AG04450 (cell line): ENCODE results near the gene XG. TPM values are rescaled to one million over a fixed set of nuclear protein-coding genes. Genes with fewer than 3 reads are reported as not detected.
"Not testable (repeated sequence)": the region's sequence is repeated elsewhere in the genome, so short reads cannot be mapped to it uniquely, and the experiment has no call there.

Experiments
- CTCF ChIA-PET: fragments of 300-600, 350-600 bp; formaldehyde crosslinking; extraction: SDS; loops from one replicate; lab custom pipeline; 2022; ENCODE audit warnings: antibody characterized with exemption, inconsistent platforms; lab: Charles Lee
- POLR2A ChIA-PET: fragments of 350-600 bp; formaldehyde crosslinking; extraction: SDS; loops from one replicate; lab custom pipeline; 2021; ENCODE audit warnings: antibody characterized with exemption, inconsistent platforms; lab: Yijun Ruan, JAX
- DNase-seq: peaks from one replicate; pipeline ENCODE4 v3.0.0-alpha.2; 2011; ENCODE audit warnings: low read depth, low spot score
- H3K27ac ChIP-seq: one replicate; pipeline ENCODE4 v1.5.1; 2012; ENCODE audit warnings: low read depth, low read length, control low read depth
- H3K27me3 ChIP-seq: one replicate; pipeline ENCODE4 v1.6.0; 2012; ENCODE audit warnings: low read length; ENCODE audit not compliant: control insufficient read depth, insufficient read depth
- H3K4me3 ChIP-seq: 2 replicates; pipeline ENCODE4 v1.5.1; 2011; ENCODE audit warnings: mild to moderate bottlenecking, low read depth, low read length, control low read depth
- H3K9me3 ChIP-seq: 2 replicates; pipeline ENCODE4 v1.5.1; 2012; ENCODE audit warnings: low read length; ENCODE audit not compliant: control insufficient read depth, insufficient read depth
- CTCF ChIP-seq: IDR thresholded peaks from 2 replicates; pipeline ENCODE4 v1.5.1; 2011; ENCODE audit warnings: low read depth, low read length, control low read depth, inconsistent platforms
- polyA plus RNA-seq: library from polyadenylated mRNA; depleted of rRNA; stranded (reverse); fragments of >200 nt; gene quantifications from 2 replicates; pipeline ENCODE4 v1.2.3, GENCODE V29; 2011

XG gene
- polyA plus RNA-seq, 1 experiment = not detected

DNA sequence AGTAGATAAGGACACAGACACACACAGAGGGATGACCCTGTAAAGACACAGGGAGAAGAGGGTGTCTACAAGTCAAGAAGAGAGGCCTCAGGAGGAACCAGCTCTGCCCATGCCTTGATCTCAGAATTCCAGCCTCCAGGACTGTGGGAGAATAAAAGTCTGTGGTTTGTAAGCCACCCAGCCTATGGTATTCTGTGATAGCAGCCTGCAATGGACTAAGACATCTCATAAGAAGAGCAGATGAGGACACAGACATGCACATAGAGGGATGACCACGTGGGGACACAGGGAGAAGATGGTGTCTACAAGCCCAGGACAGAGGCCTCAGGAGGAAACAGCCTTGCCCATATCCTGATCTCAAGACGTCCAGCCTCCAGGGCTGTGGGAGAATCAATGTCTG lies 9.4 kb downstream of the XG start:
- TF ChIP-seq CTCF = no peak

GRCh38 chrX:2762671-2763070 lies 10.8 kb downstream of the XG start:
- POLR2A ChIA-PET, CTCF ChIA-PET, H3K27me3 ChIP-seq, H3K27ac ChIP-seq, H3K4me3 ChIP-seq, H3K9me3 ChIP-seq, DNase-seq: not testable (repeated sequence)

More for the DNA sequence above, 9.4 kb downstream of the XG start:
- Histone ChIP-seq H3K27me3 (peaks cover 2% of the 10 kb centered on the region), H3K9me3 (peaks cover 2% of the 10 kb centered on the region; the same call in 1 of the 2 replicates), H3K4me3 (no peak overlapping the region), H3K27ac (no peak overlapping the region)
- ChIA-PET POLR2A (no interaction called here), CTCF (no interaction called here)
- no peak for DNase-seq

DNA sequence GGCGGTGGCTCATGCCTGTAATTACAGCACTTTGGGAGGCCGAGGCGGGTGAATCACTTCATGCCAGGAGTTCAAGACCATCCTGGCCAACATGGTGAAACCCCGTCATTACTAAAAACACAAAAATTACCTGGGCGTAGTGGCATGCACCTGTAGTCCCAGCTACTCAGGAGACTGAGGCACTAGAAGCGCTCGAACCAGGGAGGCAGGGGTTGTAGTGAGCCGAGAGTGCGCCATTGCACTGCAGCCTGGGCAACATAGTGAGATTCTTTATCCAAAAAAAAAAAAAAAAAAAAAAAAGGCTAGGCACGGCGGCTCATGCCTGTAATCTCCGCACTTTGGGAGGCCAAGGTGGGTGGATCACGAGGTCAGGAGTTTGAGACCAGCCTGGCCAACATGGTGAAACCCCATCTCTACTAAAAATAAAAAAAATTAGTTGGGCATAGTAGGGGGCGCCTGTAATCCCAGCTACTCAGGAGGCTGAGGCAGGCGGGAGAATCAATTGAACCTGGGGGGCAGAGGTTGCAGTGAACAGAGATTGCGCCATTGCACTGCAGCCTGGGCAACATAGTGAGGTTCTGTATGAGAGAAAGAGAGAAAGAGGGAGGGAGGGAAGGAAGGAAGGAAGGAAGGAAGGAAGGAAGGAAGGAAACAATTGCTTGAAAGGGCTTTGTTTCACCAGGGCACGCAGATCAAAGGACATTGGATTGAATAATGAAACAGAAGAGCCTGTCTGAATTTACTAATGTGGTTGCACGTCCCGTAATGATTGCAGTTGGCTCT lies 13.1 kb downstream of the XG start:
- CTCF ChIA-PET, H3K27me3 ChIP-seq, DNase-seq, POLR2A ChIA-PET, H3K27ac ChIP-seq, H3K9me3 ChIP-seq, H3K4me3 ChIP-seq: not testable (repeated sequence)

DNA sequence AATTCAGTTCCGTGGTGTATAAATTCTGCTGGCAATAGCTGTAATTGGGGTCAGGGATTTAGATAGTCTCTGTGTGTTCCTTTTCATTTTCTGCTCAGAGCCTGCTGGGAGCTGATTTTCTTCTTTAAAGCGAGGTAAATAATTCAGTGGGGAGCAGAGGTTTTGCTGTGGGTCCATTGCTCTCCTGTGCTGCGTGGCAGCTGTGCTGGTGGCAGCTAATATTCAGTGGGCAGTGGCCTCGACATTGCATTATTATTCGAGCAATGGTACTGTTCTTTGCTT lies 13.7 kb downstream of the XG start:
- H3K27ac ChIP-seq = no peak overlapping the region
- ChIA-PET POLR2A (no interaction called here), CTCF (no interaction called here)
- no peaks in the 10 kb centered on the region for H3K9me3 ChIP-seq
- TF ChIP-seq CTCF = no peak
- no peak for DNase-seq
- H3K27me3 ChIP-seq = peaks cover 5% of the 10 kb centered on the region
- no peak overlapping the region for H3K4me3 ChIP-seq

GRCh38 chrX:2766906-2767305 lies 15.1 kb downstream of the XG start:
- Histone ChIP-seq H3K4me3 (no peak overlapping the region), H3K27me3 (peaks cover 5% of the 10 kb centered on the region), H3K27ac (no peak overlapping the region), H3K9me3 (no peaks in the 10 kb centered on the region)
- TF ChIP-seq CTCF = no peak
- CTCF ChIA-PET = no interaction called here
- POLR2A ChIA-PET = no interaction called here
- no peak for DNase-seq

GRCh38 chrX:2767631-2768455 lies 16.0 kb downstream of the XG start:
- peak; percentile 4 for DNase-seq
- Histone ChIP-seq H3K27me3 (peaks cover 7% of the 10 kb centered on the region), H3K27ac (no peak overlapping the region), H3K4me3 (no peak overlapping the region), H3K9me3 (no peaks in the 10 kb centered on the region)
- no peak for TF ChIP-seq CTCF
- CTCF ChIA-PET = no interaction called here
- POLR2A ChIA-PET = no interaction called here
